ENCODE data around the gene RWDD1.
"Not testable (repeated sequence)": the region's sequence is repeated elsewhere in the genome, so short reads cannot be mapped to it uniquely, and the experiment has no call there.

The RWDD1 gene

GRCh38 chr6:116561377-116562018, 9.8 kb upstream of the RWDD1 start:
- peak; percentile 53 for DNase-seq

GRCh38 chr6:116562019-116562403, 9.3 kb upstream of the RWDD1 start:
- DNase-seq, result no peak

DNA sequence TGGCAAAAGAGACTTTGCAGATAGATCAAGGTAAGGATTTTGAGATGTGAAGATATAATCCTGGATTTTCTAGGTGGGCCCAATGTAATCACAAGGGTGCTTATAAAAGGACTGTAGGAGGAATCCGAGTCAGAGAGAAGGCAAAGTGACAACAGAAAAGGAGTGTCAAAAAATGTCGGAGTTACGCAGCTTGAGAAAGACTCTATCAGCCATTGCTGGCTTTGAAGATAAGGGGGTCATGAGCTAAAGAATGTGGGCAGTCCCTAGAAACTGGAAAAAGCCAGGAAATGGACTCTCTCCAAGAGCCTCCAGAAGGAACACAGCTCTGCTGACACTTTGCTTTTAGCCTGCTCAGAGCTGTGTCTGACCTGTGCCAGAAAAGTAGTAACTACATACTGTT, 8.7 kb upstream of the RWDD1 start:
- no peak for DNase-seq

- no peak for DNase-seq
Observed at GRCh38 chr6:116563830-116564229, 7.5 kb upstream of the RWDD1 start.

- DNase-seq, result no peak
Observed at GRCh38 chr6:116564311-116564710, 7.0 kb upstream of the RWDD1 start.

DNA sequence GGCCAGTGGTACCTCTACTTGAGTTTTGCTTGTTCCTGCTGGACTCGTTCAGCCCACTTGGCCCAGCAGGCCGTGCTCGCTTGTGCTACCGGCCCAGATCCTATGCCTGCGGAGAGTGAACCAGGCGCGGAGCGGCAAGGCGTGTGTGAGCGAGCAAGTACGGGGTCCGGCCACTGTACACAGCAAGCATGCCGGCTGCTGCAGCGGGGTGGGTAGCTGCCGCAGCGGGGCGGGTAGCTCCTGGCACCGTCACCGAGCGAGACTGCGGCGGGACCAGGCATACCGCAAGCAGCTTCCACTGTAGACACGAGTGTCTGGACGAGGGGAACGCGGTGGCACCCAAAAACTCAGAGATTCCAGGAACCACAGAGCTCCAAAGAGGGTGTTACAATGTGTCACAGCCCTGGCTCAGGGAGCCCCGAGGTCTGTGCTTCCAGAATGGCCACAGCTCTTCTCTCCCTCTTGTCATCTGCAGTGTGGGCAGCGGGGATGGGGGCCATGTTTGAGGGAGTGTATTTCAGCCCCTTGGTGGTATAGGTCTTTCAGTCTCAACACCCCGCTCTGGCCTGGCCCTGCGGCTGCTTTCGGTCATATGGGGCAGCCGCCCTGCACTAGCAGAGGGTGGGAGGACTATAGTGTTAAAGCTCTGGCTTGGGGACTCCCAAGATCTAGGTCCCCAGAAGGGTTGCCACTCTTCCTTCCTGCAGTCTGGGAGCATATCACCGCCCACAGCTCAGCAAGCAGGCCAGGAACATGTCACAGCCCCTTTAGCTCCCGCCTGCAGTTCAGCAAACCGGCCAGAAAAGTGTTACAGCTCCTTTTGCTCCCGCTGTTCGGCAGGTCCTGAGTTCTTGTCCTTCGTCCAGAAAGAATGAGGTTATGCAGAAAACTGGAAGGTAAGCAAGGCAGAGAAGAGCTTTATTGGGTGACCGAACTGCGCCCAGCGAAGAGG, 6.1 kb upstream of the RWDD1 start:
- DNase-seq, result no peak

DNA sequence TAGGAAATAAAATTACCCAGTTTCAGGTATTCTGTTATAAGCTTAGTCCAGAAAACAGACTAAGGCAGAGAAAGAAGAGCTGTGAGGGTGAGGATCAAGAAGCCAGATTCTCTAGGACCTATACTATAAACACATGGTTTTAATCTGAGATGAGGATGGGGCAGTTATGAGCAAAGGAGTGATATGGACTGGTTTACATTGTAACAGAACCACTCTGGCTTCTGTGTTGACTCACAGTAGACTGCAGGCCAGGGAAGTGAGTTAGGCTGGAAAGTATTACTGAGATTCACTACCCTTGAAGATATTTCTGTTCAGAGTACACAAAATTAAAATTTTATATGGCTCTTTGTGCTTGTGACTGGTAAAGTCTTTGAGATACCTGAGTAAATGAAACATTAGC, 3.2 kb upstream of the RWDD1 start:
- no peak for DNase-seq

DNA sequence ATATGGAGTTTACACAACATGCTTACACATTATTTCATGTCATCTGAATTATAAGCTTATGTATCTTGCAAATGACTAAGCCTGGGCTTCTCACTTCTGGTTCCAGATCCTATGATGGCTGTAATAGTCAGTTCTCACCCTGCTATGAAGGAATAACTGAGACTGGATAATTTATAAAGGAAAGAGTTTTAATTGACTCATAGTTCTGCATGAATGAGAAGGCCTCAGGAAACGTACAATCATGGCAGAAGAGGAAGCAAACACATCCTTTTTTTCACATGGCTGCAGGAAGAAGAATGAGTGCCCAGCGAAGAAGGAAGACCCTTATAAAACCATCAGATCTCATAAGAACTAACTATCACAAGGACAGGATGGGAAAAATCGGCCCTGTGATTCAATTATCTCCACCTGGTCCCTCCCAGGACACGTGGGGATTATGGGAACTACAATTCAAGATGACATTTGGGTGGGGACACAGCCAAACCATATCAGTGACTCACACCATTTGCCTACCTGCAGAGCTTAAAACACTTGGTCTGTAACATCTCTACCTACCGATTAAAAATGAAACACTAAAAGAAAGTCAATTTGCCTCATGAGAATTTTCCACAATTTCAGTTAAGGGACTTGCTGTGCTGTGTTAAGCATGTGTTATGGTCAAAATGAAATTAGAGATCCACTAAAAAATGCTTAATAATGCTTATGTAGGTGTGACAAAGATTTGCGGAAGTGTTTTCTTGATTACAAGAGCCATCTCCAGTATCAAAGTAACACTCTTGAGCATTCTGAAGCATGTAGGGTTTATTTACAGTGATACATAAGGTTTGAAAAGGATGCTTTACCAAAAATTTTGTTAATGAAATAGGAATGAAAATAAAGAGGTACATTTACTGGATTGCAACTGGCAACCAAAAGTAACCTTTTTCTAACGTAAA, 2.2 kb upstream of the RWDD1 start:
- no peak for DNase-seq

- DNase-seq, result no peak
Observed at GRCh38 chr6:116571683-116572000, 338 bp downstream of the RWDD1 start.

DNA sequence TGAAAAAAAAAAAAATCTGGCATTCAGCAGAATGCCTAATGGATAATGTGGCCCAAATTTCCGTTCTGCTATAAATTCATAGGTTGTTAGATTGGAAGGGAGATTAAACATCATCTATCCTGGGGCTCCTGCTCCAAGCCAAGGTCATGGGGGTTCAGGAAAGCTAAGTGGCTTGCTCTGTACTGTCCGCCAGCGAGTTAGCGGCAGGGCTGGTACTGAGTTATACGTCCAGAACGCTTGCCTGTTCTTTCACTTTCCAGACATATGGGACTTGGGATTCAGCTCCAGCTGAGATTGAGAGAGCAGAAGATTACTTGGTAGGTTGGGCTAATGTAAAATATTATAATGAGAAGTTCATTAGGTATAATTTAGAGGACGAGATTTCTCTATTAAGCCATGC, 858 bp downstream of the RWDD1 start:
- DNase-seq, result peak; percentile 5

DNA sequence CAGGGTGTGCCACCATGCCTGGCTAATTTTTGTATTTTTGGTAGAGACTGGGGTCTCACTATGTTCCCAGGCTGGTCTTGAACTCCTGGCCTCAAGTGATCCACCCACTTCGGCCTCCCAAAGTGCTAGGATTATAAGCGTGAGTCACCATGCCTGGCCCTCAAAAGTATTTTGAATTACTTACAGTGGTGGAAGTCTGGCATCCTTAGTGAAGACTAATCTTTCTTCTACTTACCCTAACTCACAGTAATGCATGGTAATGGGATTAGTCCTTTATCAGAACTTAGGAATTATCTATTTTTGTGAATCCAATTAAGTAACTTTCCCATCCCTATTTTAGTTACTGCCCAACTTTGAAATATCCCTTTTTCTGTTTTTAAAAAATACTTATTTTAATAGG, 3.9 kb downstream of the RWDD1 start:
- DNase-seq, result no peak

DNA sequence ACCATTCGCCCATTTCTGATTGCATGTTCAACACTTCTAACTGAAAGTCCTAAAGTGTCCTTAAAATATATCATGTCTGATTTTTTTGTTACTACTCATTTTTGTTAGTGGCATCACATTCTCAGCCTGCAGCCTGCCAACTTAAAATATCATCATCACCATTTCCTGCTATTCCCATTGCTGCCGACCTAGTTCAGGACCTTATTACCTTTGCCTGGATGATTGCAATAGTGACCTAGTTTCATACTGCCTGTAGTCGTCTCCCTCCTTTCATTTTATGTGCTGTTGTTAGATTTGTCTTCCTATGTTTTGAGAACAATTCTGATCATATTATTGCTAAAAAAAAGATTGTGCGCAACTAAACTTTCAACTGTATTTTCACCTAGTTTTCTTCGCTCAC, 6.2 kb downstream of the RWDD1 start:
- no peak for DNase-seq

GRCh38 chr6:116578335-116578734, 7.0 kb downstream of the RWDD1 start:
- DNase-seq, result no peak

GRCh38 chr6:116579143-116579542, 7.8 kb downstream of the RWDD1 start:
- DNase-seq, result no peak

DNA sequence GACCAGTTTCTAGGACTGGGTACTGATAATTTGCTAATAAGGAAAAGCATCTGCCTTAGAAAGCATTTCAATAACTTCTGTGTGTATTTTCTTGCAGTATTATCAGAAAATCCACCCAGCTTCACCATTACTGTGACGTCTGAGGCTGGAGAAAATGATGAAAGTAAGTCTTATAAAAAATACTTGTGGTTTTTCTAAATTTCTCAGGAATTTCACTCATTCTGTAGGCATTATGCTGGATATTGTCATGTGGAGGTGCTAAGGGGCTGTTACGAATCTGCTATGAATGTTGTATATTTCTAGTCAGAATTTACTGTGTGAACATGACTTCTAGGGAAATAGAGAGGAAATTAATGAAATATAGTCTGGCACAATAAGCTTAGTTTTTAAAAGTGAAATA, 8.9 kb downstream of the RWDD1 start:
- no peak for DNase-seq

DNA sequence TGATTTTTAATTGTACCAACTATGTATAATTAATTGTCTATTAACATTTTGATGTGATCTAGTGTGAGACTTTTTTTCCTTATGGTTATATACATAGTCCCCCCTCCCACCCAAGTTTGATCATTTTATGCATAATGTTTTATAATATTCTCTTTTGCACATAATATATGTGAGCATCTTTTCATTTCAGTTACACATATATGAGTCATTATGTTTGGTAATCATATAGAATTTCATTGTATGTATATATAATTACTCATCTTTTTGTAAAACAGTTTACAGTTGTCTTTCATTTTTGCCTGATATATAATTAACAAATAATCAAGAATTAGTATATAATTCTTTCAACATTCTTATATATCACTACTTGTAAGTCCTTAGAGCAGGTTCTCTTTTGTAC, 15.0 kb downstream of the RWDD1 start:
- DNase-seq, result no peak

GRCh38 chr6:116586738-116587137, 15.4 kb downstream of the RWDD1 start:
- DNase-seq, result no peak

DNA sequence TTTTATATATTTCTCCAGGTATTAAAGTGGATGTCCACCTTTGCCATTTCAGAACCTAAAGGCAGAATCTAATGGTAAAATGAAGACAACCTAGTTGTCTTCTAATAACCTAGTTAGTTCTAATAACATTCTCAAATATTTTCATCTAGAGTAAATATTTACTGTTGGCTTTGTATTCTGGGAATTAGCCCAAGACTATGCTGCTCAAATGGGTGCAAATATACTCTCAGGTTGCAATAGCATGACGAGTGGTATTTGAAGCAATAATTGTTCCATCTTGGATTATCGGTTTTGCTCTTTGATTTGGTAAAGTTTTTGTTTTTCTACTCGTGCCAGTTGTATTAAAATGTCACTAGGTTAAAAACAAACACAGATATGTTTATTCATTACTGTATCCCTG, 23.9 kb downstream of the RWDD1 start:
- DNase-seq, result no peak

DNA sequence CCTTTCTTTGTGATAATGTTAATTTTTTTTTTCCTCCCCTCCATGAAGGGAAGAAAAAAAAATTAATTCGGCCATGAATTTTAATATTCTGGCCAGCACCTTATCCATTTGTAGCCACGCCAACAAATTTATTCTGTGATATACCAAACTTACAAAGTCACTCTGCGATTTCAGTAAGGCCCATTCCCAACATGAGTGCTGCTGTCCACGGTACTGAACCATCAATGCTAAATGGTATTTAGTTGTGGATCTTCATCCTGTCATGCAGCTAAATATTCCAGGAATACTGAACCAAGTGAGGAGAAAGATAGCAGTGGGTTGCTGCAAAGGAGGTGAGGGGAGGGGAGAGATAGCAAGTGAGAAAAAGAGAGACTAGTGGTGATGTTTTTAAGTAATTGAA, 25.5 kb downstream of the RWDD1 start:
- DNase-seq, result no peak

DNA sequence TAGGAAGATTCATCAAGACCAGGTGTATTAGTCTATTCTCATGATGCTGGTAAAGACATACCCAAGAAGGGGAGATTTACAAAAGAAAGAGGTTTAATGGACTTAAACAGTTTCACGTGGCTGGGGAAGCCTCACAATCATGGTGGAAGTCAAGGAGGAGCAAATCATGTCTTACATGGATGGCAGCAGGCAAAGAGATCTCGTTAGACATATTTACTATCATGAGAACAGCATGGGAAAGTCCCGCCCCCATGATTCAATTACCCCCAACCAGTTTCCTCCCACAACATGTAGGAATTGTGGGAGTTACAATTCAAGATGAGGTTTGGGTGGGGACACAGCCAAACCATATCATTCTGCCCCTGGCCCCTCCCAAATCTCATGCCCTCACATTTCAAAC, 32.6 kb downstream of the RWDD1 start:
- not testable (repeated sequence) for DNase-seq

GRCh38 chr6:116604868-116605267, 33.6 kb downstream of the RWDD1 start:
- not testable (repeated sequence) for DNase-seq

GRCh38 chr6:116605935-116606334, 34.6 kb downstream of the RWDD1 start:
- DNase-seq, result no peak

- DNase-seq, result no peak
Observed at GRCh38 chr6:116611056-116611455, 39.8 kb downstream of the RWDD1 start.
